Small intestine (tissue), 7 donors: Measurements from ENCODE around the gene EAF1. TPM values are rescaled to one million over a fixed set of nuclear protein-coding genes. Genes with fewer than 3 reads are reported as not detected.

Experiments used
- DNase-seq, 2 donors: peaks; one replicate each; pipeline versions ENCODE4 v3.0.0 to v3.0.0-alpha.2; 2013
- FAIRE-seq: peaks from 2 replicates; lab custom pipeline; 2012; peaks lifted over from hg19 to GRCh38; lab: Jason Lieb, UNC
- H3K27ac ChIP-seq, 3 donors: one replicate each; pipeline ENCODE4 v1.5.1; 2013; ENCODE audit warnings: low read length in 2 of 3, mild to moderate bottlenecking in 2 of 3, control low read depth in 1 of 3, inconsistent platforms in 1 of 3, low read depth in 1 of 3, moderate library complexity in 1 of 3
- H3K27me3 ChIP-seq, 3 donors: one replicate each; pipeline ENCODE4 v1.6.1; 2013; ENCODE audit warnings: low read length in 3 of 3, inconsistent platforms in 1 of 3; ENCODE audit not compliant: control insufficient read depth in 3 of 3, insufficient read depth in 3 of 3
- H3K36me3 ChIP-seq, 3 donors: one replicate each; pipeline ENCODE4 v1.6.1; 2013; ENCODE audit warnings: low read length in 3 of 3, inconsistent platforms in 1 of 3, low read depth in 1 of 3, mild to moderate bottlenecking in 1 of 3, moderate library complexity in 1 of 3; ENCODE audit not compliant: control insufficient read depth in 3 of 3, insufficient read depth in 2 of 3
- H3K4me1 ChIP-seq, 3 donors: one replicate each; pipeline ENCODE4 v1.6.1; 2013; ENCODE audit warnings: low read length in 2 of 3, inconsistent platforms in 1 of 3, low read depth in 1 of 3, mild to moderate bottlenecking in 1 of 3, moderate library complexity in 1 of 3; ENCODE audit not compliant: control insufficient read depth in 3 of 3, insufficient read depth in 2 of 3
- H3K4me3 ChIP-seq, 3 donors: one replicate each; pipeline ENCODE4 v1.5.1; 2013; ENCODE audit warnings: low read length in 3 of 3, control low read depth in 1 of 3, inconsistent platforms in 1 of 3, low read depth in 1 of 3, mild to moderate bottlenecking in 1 of 3, moderate library complexity in 1 of 3
- H3K9me3 ChIP-seq, 2 donors: one replicate each; pipeline ENCODE4 v1.6.1; 2013; ENCODE audit warnings: low read depth in 1 of 2, low read length in 1 of 2; ENCODE audit not compliant: control insufficient read depth in 2 of 2, insufficient read depth in 1 of 2
- WGBS, 3 donors: extraction: QIAGEN DNeasy Blood & Tissue Kit; methylation state at CpG; one replicate each; pipeline ENCODE4 v1.1.7; 2013; 5-methylcytosine and 5-hydroxymethylcytosine counted together
- polyA plus RNA-seq, 4 donors: library from polyadenylated mRNA; stranded (reverse) in 3 of 4; unstranded in 1 of 4; fragments of 200-250 nt in 3 of 4; fragments of 120-200 nt in 1 of 4; gene quantifications; one replicate each; pipeline versions ENCODE4 v1.2.1 to v1.2.3, GENCODE V29; 2013
- donor health status: healthy with polysubstance abuse.
- donor health status: control.
- donor health status: control.
- donor health status: Bipolar disorder and iron deficiency.
- donor health status: healthy.

EAF1 gene
- polyA plus RNA-seq, 4 donors, result 5.9 to 19.8 (median 9.6) TPM

DNA sequence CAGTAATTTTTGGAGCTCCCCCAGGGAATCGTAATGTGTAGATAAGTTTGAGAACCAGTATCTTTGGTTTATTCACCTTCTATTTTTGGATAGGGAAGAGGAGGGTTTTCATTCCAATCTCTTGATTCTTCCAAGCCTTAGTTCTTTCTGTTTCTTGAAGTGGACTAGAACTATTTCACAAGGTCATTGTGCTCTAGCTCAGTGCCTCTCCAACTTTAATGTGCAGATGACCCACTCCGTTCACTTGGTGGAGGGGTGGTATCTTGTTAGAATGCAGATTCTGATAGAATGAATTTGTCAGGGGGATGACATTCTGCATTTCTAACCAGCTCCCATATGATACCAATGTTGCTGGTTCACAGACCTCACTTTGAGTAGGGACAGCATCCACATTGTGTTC lies 58.6 kb downstream of the EAF1 start:
- Histone ChIP-seq H3K4me3 (no peak overlapping the region), H3K27ac (no peak overlapping the region), H3K9me3 (no peaks in the 10 kb centered on the region), H3K27me3 (no peaks in the 10 kb centered on the region), H3K36me3 (peaks cover 0 to 6% (median 0%) of the 10 kb centered on the region in 3 donors), H3K4me1 (no peaks in the 10 kb centered on the region)
- DNase-seq (no peak), FAIRE-seq (no peak)
- 91 to 98% (median 95%) methylated on average over 2 of the region's 2 CpGs for WGBS, 3 donors

DNA sequence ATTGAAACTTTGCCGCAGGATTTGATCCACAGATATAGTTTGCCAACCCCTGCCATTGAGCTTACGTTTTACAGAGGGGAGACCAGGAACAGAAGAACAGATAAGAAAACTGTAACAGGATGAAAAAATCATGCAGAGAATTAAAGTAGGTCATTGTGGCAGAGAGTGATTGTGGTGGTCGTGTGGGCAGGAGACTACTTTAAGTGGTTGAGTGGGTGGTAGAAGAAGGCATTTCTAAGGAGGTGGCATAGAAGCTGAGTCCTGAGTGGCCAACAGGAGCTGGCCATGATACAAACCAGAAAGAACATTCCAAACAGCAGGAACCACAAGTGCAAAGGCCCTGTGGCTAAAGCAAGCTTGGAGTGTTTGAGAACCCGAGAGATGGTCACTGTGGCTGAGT lies 59.6 kb downstream of the EAF1 start:
- Histone ChIP-seq H3K27me3 (no peaks in the 10 kb centered on the region), H3K9me3 (no peaks in the 10 kb centered on the region), H3K4me1 (no peaks in the 10 kb centered on the region), H3K4me3 (no peak overlapping the region), H3K27ac (no peak overlapping the region), H3K36me3 (peaks cover 0 to 6% (median 0%) of the 10 kb centered on the region in 3 donors)
- WGBS, 3 donors, result 87 to 92% (median 90%) methylated on average over 4 of the region's 4 CpGs
- FAIRE-seq (no peak), DNase-seq (no peak)

DNA sequence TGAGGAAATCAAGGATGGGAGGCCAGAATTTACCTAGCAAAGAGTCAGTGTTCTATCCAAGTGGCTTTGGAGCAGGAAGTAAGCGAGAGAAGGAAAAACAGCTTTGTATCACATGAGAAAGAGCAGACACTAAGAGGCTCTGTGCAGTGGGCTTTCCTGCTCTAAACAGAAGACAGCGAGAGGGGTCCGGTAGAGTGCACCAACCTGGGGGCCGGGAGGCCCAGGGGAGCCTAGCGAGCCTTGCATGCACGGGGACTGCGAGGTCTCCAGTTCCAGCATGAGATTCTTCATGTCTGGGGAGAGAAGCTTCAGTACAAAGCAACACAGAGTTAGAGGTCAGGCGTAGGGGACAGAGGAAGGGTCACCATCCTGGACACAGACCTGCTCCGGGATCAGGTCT lies 60.6 kb downstream of the EAF1 start:
- Histone ChIP-seq H3K36me3 (peaks cover 0 to 6% (median 0%) of the 10 kb centered on the region in 3 donors), H3K4me1 (no peaks in the 10 kb centered on the region), H3K4me3 (no peak overlapping the region), H3K27ac (no peak overlapping the region), H3K27me3 (no peaks in the 10 kb centered on the region), H3K9me3 (no peaks in the 10 kb centered on the region)
- 95 to 96% (median 96%) methylated on average over 9 of the region's 9 CpGs for WGBS, 3 donors
- DNase-seq, result no peak
- FAIRE-seq, result no peak

DNA sequence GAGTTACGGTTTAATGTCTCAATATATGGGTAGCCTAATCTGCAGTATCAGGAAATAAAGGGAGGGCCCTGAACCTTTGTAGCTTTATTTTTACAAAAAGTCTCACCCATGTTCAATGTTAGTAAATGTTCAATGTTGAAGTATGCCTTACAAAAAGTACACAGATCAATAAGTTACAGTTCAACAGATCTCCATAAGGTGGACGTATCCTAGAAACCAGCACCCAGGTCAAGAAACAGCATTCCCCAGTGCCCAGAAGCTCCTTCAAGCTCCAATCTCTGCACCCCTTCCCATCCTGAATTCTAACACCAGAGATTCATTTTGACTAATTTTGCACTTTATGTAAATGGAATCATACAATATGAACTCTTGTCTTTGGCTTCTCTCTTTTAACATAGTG lies 62.8 kb downstream of the EAF1 start:
- Histone ChIP-seq H3K27ac (no peak overlapping the region), H3K9me3 (no peaks in the 10 kb centered on the region), H3K4me1 (no peaks in the 10 kb centered on the region), H3K36me3 (peaks cover 0 to 6% (median 0%) of the 10 kb centered on the region in 3 donors), H3K4me3 (no peak overlapping the region), H3K27me3 (no peaks in the 10 kb centered on the region)
- DNase-seq, result no peak
- FAIRE-seq, result no peak
- WGBS, 3 donors, result 94 to 98% (median 94%) methylated on average over 2 of the region's 2 CpGs

DNA sequence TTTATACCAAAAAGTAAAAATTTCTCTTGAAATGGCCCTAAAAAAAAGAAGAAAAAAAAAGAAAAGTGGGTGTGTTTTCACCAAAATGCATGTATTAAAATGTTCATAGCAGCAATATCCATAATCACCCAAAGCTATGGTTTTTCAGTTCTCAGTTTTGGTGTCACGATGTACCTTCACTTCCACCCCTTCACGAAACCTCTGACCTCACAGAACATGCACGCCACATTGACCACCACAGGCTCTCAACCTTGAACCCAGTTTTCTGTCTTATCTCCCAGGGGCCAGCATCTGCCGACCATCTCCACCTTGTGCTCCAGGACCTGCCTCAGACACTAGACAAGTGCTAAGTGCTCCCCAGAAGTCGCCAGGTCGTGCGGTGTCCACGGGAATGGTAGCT lies 63.7 kb downstream of the EAF1 start:
- FAIRE-seq, result no peak
- 92 to 97% (median 94%) methylated on average over 8 of the region's 8 CpGs for WGBS, 3 donors

More for the DNA sequence above, 63.7 kb downstream of the EAF1 start:
- DNase-seq, result no peak
- no peaks in the 10 kb centered on the region for H3K27me3 ChIP-seq
- no peaks in the 10 kb centered on the region for H3K9me3 ChIP-seq
- H3K4me1 ChIP-seq, result no peaks in the 10 kb centered on the region
- H3K4me3 ChIP-seq, result no peak overlapping the region
- peaks cover 0 to 6% (median 0%) of the 10 kb centered on the region in 3 donors for H3K36me3 ChIP-seq
- no peak overlapping the region for H3K27ac ChIP-seq

Other genes starting within 250 kb of the EAF1 start
- 10 to 100 TPM; 12.3 to 49.3 (median 13.4) TPM for gene CAPN7, start 221.4 kb upstream of the EAF1 start, polyA plus RNA-seq
- gene SH3BP5, start 95.0 kb upstream of the EAF1 start, polyA plus RNA-seq, result 10 to 100 TPM in 2 of 4 donors, 1 to 10 TPM in 2; 4.9 to 24.0 (median 10.1) TPM
- gene METTL6, start 54 bp upstream of the EAF1 start, polyA plus RNA-seq, result 10 to 100 TPM in 1 of 4 donors, 1 to 10 TPM in 3; 6.8 to 17.3 (median 8.1) TPM
- 1 to 10 TPM in 3 of 4 donors, under 1 TPM in 1; 0.81 to 3.6 (median 2.0) TPM for gene COLQ, start 94.1 kb downstream of the EAF1 start, polyA plus RNA-seq
- 100 to 1,000 TPM in 2 of 4 donors, 10 to 100 TPM in 2; 24.5 to 138 (median 72.9) TPM for gene HACL1, start 174.0 kb downstream of the EAF1 start, polyA plus RNA-seq
- 10 to 100 TPM; 20.6 to 37.6 (median 30.4) TPM for gene BTD, start 174.1 kb downstream of the EAF1 start, polyA plus RNA-seq